Measurements from ENCODE around the gene STX8.

DNA sequence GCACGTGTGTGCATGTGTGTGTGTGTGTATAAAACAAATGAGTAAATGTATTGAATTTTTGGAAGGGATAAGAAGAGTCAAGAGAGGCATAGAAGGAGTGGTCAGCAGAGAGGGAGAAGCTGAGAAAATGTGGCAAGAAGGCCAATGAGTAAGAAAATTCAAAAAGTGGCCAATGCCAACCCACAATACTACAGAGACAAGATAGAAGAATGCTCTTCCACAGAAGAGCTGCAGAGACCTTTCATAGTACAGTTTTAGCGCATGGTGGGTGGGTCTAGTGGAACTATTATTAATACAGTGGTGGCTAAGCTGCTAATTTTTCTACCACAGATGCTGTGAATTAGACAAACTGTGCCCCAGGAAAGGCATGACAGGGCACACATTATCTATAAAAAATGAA is 320.8 kb downstream of the STX8 start:
- no peak for TF ChIP-seq MEF2A (IDR thresholded peaks at IDR 0.05; ENCODE audit: borderline replicate concordance, low read depth)
- TF ChIP-seq, protein P1, sequence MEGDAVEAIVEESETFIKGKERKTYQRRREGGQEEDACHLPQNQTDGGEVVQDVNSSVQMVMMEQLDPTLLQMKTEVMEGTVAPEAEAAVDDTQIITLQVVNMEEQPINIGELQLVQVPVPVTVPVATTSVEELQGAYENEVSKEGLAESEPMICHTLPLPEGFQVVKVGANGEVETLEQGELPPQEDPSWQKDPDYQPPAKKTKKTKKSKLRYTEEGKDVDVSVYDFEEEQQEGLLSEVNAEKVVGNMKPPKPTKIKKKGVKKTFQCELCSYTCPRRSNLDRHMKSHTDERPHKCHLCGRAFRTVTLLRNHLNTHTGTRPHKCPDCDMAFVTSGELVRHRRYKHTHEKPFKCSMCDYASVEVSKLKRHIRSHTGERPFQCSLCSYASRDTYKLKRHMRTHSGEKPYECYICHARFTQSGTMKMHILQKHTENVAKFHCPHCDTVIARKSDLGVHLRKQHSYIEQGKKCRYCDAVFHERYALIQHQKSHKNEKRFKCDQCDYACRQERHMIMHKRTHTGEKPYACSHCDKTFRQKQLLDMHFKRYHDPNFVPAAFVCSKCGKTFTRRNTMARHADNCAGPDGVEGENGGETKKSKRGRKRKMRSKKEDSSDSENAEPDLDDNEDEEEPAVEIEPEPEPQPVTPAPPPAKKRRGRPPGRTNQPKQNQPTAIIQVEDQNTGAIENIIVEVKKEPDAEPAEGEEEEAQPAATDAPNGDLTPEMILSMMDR (IDR thresholded peaks at IDR 0.05) = no peak

Data from SK-N-SH (cell line).